Gastrocnemius medialis (tissue), 4 donors: ENCODE results near the gene LAP3.

Experiments
- POLR2A ChIP-seq, 2 donors: fragments of 450-650 bp; IDR thresholded peaks; one replicate each; pipeline ENCODE4 v1.6.1; 2017; ENCODE audit warnings: antibody characterized with exemption in 2 of 2, mild to moderate bottlenecking in 2 of 2, moderate library complexity in 2 of 2
- TF ChIP-seq, protein P1 (sequence below), 5 experiments: fragments of 450-650 bp in 3 of 5; fragments of 200-600 bp in 2 of 5; sonication (generic) in 2 of 5; IDR thresholded peaks in 4 of 5; conservative IDR thresholded peaks in 1 of 5; 1 replicate in 4 of 5; 2 replicates in 1 of 5; pipeline ENCODE4 v1.5.1; 2016 to 2019; ENCODE audit warnings: antibody characterized with exemption in 5 of 5, mild to moderate bottlenecking in 3 of 5, moderate library complexity in 3 of 5

GRCh38 chr4:17614416-17615299 is 37.7 kb downstream of the LAP3 start, which contains the start of gene MED28:
- TF ChIP-seq, protein P1, sequence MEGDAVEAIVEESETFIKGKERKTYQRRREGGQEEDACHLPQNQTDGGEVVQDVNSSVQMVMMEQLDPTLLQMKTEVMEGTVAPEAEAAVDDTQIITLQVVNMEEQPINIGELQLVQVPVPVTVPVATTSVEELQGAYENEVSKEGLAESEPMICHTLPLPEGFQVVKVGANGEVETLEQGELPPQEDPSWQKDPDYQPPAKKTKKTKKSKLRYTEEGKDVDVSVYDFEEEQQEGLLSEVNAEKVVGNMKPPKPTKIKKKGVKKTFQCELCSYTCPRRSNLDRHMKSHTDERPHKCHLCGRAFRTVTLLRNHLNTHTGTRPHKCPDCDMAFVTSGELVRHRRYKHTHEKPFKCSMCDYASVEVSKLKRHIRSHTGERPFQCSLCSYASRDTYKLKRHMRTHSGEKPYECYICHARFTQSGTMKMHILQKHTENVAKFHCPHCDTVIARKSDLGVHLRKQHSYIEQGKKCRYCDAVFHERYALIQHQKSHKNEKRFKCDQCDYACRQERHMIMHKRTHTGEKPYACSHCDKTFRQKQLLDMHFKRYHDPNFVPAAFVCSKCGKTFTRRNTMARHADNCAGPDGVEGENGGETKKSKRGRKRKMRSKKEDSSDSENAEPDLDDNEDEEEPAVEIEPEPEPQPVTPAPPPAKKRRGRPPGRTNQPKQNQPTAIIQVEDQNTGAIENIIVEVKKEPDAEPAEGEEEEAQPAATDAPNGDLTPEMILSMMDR (IDR thresholded peaks at IDR 0.05 in 4 of 5, conservative IDR thresholded peaks at IDR 0.05 in 1 of 5): peak in 3 of 5 experiments; percentile 23 to 51 (median 24)
- peak; percentile 96 to 97 for TF ChIP-seq POLR2A (IDR thresholded peaks at IDR 0.05)
